Lower lobe of right lung (tissue), 2 donors: ENCODE measurements around the gene WFDC5. TPM values are rescaled to one million over a fixed set of nuclear protein-coding genes. Genes with fewer than 3 reads are reported as not detected.

Source experiments
- ATAC-seq, 2 donors: fragments of 200-7000 bp; cut with Tn5 transposase; one replicate each; pipeline ENCODE4 v1.9.1; 2020 to 2022; ENCODE audit warnings: mild to moderate bottlenecking in 2 of 2, moderate library complexity in 2 of 2
- DNase-seq: peaks from one replicate; pipeline ENCODE4 v3.0.0-alpha.2; 2020
- H3K27ac ChIP-seq: fragments of 200-600 bp; one replicate; pipeline ENCODE4 v1.8.0; 2022
- H3K27me3 ChIP-seq: fragments of 200-600 bp; one replicate; pipeline ENCODE4 v1.8.0; 2022; ENCODE audit warnings: low read depth
- H3K36me3 ChIP-seq: fragments of 200-600 bp; one replicate; pipeline ENCODE4 v1.8.0; 2022; ENCODE audit warnings: mild to moderate bottlenecking
- H3K4me1 ChIP-seq: fragments of 200-600 bp; one replicate; pipeline ENCODE4 v1.8.0; 2022
- H3K4me3 ChIP-seq: fragments of 200-600 bp; one replicate; pipeline ENCODE4 v1.8.0; 2022; ENCODE audit warnings: mild to moderate bottlenecking
- H3K9me3 ChIP-seq: fragments of 200-600 bp; one replicate; pipeline ENCODE4 v1.8.0; 2022
- CTCF ChIP-seq: fragments of 200-600 bp; IDR thresholded peaks from one replicate; pipeline ENCODE4 v1.8.0; 2022; ENCODE audit warnings: antibody characterized with exemption, mild to moderate bottlenecking
- intact Hi-C: fragments of 100-400 bp; cut with DNase I; formaldehyde crosslinking; loops from one replicate; pipeline ENCODE4 v1.11.0; 2022
- total RNA-seq: library from RNA; stranded (reverse); fragmentation: NEBNext Ultra II Directional; extraction: Animal tissue kit (Norgen Biotek cat#: 25700); gene quantifications from one replicate; pipeline ENCODE4 v1.2.1, GENCODE V29; 2021
- donor health status: DM: no; HTN: yes; CAD: no; lungs with severe emphysema.

WFDC5 gene
- total RNA-seq, 1 donor from 2014 or later, result 1.6 TPM

GRCh38 chr20:45088247-45088646 lies 26.7 kb downstream of the WFDC5 start:
- no peaks in the 10 kb centered on the region for H3K27me3 ChIP-seq
- H3K9me3 ChIP-seq, result peaks cover under 1% of the 10 kb centered on the region
- no peak for TF ChIP-seq CTCF
- ATAC-seq, result no peak
- intact Hi-C loops, result no loop called here
- H3K27ac ChIP-seq, result no peak overlapping the region
- no peak for DNase-seq
- no peaks in the 10 kb centered on the region for H3K36me3 ChIP-seq
- H3K4me1 ChIP-seq, result peaks cover 8% of the 10 kb centered on the region
- H3K4me3 ChIP-seq, result no peak overlapping the region

GRCh38 chr20:45087814-45088213 lies 27.2 kb downstream of the WFDC5 start:
- H3K27me3 ChIP-seq, result no peaks in the 10 kb centered on the region
- TF ChIP-seq CTCF, result no peak
- DNase-seq (no peak), ATAC-seq (no peak)
- H3K36me3 ChIP-seq, result no peaks in the 10 kb centered on the region
- peaks cover 8% of the 10 kb centered on the region for H3K4me1 ChIP-seq
- H3K9me3 ChIP-seq, result peaks cover 5% of the 10 kb centered on the region
- no peak overlapping the region for H3K4me3 ChIP-seq
- intact Hi-C loops, result no loop called here
- no peak overlapping the region for H3K27ac ChIP-seq

- H3K9me3 ChIP-seq, result peaks cover 8% of the 10 kb centered on the region
- ATAC-seq (peak; percentile 62 to 77), DNase-seq (no peak)
- TF ChIP-seq CTCF, result no peak
- H3K4me1 ChIP-seq, result peaks cover 8% of the 10 kb centered on the region
- intact Hi-C loops, result no loop called here
- no peak overlapping the region for H3K27ac ChIP-seq
- no peaks in the 10 kb centered on the region for H3K36me3 ChIP-seq
- no peaks in the 10 kb centered on the region for H3K27me3 ChIP-seq
- H3K4me3 ChIP-seq, result no peak overlapping the region
Measured at GRCh38 chr20:45087097-45087790, 27.7 kb downstream of the WFDC5 start.

GRCh38 chr20:45085867-45086266 lies 29.1 kb downstream of the WFDC5 start:
- ATAC-seq (no peak), DNase-seq (no peak)
- no peak overlapping the region for H3K27ac ChIP-seq
- H3K4me3 ChIP-seq, result no peak overlapping the region
- H3K4me1 ChIP-seq, result peaks cover 8% of the 10 kb centered on the region
- peaks cover 8% of the 10 kb centered on the region for H3K9me3 ChIP-seq
- H3K36me3 ChIP-seq, result peaks cover 11% of the 10 kb centered on the region
- TF ChIP-seq CTCF, result no peak
- intact Hi-C loops, result no loop called here
- H3K27me3 ChIP-seq, result no peaks in the 10 kb centered on the region

GRCh38 chr20:45085289-45085688 lies 29.7 kb downstream of the WFDC5 start:
- ATAC-seq (no peak), DNase-seq (no peak)
- peaks cover 8% of the 10 kb centered on the region for H3K9me3 ChIP-seq
- no peak overlapping the region for H3K27ac ChIP-seq
- TF ChIP-seq CTCF, result no peak
- H3K4me1 ChIP-seq, result peaks cover 8% of the 10 kb centered on the region
- peaks cover 17% of the 10 kb centered on the region for H3K36me3 ChIP-seq
- no peak overlapping the region for H3K4me3 ChIP-seq
- no peaks in the 10 kb centered on the region for H3K27me3 ChIP-seq
- intact Hi-C loops, result no loop called here
